Measurements from ENCODE around the gene CROCC.
"Not testable (repeated sequence)": the region's sequence is repeated elsewhere in the genome, so short reads cannot be mapped to it uniquely, and the experiment has no call there.

CROCC gene

GRCh38 chr1:16946185-16946584 lies 24.5 kb downstream of the CROCC start:
- not testable (repeated sequence) for DNase-seq

GRCh38 chr1:16946646-16947045 lies 24.9 kb downstream of the CROCC start:
- DNase-seq: no peak

GRCh38 chr1:16948282-16948891 lies 26.7 kb downstream of the CROCC start:
- DNase-seq: not testable (repeated sequence)

- DNase-seq: not testable (repeated sequence)
Measured at GRCh38 chr1:16949026-16949425, 27.3 kb downstream of the CROCC start.

DNA sequence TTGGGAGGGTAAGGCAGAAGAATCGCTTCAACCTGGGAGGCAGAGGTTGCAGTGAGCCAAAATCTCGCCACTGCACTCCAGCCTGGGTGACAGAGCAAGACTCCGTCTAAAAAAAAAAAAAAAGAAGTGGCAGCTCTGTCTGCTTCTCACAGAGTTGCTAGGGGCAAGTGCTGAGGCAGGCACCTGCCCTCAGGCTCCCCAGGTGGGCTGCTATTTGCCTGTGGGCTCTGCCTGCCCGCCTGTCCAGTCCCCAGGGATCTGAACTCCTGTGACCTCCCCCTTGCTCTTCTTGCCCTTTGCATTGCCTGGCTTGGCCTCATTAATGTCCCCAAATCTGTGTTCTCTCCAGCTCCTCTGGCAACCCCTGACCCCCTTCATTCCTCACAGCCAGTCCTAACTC lies 30.6 kb downstream of the CROCC start:
- not testable (repeated sequence) for DNase-seq

DNA sequence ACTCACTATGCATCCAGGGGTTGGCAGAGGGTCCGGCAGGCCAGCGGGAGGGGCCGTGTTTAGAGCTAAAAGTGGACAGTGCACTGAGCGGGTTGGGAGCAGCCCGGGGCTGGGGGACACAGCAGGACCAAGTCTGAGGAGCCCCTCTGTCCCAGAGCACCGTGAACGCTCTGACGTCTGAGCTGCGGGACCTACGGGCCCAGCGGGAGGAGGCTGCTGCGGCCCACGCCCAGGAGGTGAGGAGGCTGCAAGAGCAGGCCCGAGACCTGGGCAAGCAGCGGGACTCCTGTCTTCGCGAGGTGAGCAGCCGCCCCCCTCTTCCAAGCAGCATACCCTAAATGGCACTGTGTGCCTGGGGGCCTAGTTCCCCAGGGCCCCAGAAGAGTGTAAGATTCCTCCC lies 32.8 kb downstream of the CROCC start:
- no peak for DNase-seq

DNA sequence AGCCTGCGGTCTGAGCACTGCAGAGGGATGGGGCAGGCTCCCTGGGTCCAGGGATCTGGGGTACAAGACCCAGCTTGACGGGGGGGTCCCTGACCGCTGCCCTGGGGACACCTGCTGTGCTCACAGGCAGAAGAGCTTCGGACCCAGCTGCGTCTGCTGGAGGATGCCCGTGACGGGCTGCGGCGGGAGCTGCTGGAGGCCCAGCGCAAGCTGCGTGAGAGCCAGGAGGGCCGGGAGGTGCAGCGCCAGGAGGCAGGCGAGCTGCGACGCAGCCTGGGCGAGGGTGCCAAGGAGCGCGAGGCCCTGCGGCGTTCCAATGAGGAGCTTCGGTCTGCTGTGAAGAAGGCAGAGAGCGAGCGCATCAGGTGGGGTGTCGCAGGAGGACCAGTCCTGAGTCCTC lies 33.5 kb downstream of the CROCC start:
- DNase-seq: no peak

DNA sequence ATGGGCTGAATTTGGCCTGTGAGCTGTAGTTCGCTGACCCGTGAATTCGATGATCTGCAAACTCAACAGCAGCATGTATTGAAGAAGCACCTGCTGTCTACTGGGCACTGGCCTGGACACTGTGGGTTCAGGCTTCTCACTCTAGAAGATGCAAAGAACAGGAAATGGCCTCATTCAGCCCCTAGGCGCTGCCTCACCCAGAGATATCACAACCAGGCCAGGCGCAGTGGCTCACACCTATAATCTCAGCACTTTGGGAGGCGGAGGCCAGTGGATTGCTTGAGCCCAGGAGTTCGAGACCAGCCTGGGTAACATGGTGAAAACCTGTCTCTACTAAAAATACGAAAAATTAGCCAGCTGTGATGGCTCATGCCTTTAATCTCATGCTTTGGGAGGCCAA lies 35.0 kb downstream of the CROCC start:
- DNase-seq: no peak

DNA sequence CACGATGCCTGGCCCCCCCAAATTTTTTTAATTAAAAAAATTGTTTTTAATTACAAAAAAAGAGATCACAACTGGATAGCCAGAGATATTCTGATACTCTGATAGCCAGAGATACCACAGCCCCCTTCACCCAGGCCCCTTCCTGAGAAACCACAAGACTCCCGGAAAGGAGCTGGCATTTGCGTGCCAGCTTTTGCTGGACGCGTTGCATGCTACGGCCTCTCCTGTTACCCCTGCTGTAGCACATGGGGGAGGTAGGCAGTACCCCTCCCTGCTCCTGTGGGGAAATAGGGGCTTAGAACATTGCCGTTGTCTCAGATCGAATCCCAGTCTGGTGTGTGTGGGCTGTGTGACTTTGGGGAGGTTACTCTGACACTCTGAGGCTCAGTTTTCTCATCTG lies 36.0 kb downstream of the CROCC start:
- no peak for DNase-seq

DNA sequence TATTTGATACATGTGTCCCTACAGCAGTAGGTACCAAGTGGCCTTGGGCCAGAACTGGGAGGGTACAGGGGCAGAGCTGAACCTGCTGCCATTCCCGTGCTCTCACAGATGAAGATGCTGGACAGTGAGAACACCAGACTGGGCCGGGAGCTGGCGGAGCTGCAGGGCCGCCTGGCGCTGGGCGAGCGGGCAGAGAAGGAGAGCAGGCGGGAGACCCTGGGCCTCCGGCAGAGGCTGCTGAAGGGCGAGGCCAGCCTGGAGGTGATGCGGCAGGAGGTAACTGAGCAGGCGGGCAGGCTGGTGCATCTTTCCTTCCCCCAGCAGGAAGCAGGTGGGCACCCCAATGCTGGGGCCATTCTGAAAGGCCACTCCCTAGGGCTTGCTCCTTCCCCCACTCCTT lies 36.7 kb downstream of the CROCC start:
- DNase-seq: no peak

DNA sequence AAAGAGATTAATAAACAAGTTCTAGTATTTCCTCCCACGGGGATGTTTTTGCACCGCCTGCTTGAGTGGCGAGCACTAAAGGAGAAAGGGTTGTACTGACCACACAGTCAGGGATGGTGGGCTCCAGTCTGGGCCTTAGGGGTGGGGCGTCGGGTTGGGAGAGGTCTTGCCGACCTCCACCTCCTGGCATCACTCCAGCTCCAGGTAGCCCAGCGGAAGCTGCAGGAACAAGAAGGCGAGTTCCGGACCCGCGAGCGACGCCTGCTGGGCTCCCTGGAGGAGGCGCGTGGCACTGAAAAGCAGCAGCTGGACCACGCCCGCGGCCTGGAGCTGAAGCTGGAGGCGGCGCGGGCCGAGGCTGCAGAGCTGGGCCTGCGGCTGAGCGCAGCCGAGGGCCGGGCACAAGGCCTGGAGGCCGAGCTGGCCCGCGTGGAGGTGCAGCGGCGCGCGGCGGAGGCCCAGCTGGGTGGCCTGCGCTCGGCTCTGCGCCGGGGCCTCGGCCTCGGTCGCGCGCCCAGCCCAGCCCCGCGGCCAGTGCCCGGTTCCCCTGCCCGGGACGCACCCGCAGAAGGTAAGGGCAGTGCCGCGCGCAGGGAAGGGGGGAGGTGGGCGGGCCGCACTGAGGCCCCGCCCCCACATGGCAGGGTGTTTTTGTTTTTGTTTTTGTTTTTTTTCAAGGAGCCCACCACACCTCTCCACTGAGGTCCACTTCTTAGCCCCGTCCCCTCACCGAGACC lies 39.0 kb downstream of the CROCC start:
- peak; percentile 91 for DNase-seq

DNA sequence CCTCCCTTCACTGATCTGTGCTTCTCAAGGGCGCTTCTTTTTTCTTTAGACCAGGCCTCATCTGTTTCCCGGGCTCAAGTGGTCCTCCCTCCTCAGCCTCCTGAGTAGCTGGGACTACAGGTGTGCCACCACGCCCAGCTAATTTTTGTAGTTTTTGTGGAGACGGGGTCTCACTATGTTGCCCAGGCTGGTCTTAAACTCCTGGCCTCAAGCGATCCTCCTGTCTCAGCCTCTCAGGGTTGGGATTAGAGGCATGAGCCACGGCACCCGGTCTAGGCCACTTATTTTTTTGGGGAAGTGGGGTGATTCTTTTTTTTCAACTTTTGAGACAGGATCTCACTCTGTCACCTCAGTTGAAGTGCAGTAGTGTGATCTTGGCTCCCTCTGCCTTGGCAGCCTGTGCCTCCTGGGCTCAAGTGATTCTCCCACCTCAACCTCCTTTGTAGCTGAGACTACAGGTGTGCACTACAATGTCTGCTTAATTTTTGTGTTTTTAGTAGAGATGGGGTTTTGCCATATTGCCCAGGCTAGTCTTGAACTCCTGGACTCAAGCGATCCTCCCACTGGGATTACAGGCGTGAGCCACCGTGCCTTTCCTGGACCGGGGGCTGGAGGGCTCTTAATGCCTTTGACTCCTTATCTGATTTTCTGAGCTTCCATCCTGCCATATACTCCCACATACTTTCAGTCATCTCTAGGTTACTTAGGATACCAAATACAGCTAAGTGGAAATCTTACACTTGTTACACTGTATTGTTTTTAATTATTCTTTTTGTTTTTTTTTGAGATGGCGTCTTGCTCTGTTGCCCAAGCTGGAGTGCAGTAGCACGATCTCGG lies 39.8 kb downstream of the CROCC start:
- no peak for DNase-seq

DNA sequence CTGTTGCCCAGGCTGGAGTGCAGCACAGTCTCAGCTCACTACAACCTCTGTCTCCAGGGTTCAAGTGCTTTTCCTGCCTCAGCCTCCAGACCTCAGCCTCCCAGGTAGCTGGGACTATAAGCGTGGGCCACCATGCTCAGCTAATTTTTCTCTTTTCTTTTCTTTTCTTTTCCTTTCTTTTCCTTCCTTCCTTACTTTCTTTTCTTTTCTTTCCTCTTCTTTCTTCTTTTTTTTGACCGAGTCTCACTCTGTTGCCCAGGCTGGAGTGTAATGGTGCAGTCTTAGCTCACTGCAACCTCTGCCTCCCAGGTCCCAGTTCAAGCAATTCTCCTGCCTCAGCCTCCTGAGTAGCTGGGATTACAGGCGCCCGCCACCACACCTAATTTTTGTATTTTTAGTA lies 42.4 kb downstream of the CROCC start:
- not testable (repeated sequence) for DNase-seq

- no peak for DNase-seq
Measured at GRCh38 chr1:16965486-16966067, 43.8 kb downstream of the CROCC start.

- no peak for DNase-seq
Measured at GRCh38 chr1:16966282-16966681, 44.6 kb downstream of the CROCC start.

DNA sequence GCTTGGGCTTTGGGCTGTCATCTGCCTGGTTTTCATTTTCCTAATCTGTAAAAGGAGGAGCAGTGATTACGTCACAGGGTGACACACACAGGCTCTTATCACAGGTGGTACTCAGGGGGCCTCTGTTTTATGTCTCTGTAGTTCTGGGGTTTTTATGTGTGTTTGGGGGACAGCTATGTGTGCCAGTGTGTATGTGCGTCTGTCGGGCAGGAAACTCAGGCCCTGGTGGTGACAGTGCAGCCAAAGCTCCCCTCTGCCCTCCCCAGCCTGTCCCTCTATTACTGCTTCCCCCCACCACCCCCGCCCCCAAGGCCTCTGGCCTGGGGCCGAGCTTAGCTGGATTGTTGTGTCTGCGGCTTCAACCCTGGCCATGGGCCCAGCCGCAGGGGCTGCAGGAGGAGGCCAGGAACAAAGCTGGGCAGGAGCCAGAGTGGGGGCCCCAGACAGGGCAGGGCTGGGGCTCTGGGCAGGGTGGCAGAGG lies 45.4 kb downstream of the CROCC start:
- DNase-seq: no peak

DNA sequence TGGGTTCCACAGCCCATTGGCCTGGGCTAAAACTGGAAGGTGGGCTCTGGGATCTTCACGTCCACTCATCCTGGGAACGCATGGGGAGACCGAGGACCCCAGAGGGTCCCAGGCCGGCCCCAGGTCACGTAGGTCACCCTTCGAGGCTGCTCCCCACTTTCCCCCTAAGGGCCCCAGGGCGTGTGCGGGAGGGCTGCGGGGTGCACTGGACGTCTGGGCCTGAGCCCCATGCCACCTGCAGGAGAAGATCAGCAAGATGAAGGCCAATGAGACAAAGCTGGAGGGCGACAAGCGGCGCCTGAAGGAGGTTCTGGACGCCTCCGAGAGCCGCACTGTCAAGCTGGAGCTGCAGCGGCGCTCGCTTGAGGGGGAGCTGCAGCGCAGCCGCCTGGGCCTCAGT lies 46.2 kb downstream of the CROCC start:
- no peak for DNase-seq

- DNase-seq: no peak
Measured at GRCh38 chr1:16968372-16968771, 46.6 kb downstream of the CROCC start.

DNA sequence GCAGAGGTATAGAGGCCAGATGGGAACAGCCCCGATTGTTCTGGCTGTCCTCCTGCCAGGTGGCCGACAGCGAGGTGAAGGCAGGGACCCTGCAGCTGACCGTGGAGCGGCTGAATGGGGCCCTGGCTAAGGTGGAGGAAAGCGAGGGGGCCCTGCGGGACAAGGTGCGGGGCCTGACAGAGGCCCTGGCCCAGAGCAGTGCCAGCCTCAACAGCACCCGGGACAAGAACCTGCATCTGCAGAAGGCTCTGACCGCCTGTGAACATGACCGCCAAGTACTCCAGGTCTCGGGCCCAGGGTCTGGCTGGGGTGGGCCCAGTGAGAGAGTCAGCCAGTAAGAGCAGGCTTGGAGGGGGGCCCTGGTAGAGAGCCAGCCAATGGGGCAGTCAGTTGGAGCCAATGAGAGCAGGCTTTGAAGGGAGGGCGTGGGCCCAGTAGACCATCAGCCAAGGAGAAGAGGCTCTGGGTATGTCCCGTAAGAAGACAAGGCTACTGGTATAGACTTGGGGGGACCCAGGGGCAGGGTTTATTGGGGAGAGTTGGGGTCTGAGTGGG lies 47.4 kb downstream of the CROCC start:
- no peak for DNase-seq

DNA sequence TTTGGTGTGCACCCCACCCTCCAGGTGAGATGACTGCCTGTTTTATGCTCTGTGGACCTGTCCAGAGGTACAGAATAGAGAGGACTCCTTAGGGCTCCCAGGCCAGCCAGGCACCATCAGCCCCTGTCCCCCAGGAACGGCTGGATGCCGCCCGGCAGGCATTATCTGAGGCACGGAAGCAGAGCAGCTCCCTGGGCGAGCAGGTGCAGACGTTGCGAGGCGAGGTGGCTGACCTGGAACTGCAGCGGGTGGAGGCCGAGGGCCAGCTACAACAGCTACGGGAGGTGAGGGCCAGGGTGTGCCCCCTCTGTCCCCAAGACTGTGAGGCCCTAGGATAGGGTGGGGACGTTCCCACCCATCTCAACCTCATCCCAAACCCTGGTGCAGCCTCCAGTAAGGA lies 47.9 kb downstream of the CROCC start:
- no peak for DNase-seq

DNA sequence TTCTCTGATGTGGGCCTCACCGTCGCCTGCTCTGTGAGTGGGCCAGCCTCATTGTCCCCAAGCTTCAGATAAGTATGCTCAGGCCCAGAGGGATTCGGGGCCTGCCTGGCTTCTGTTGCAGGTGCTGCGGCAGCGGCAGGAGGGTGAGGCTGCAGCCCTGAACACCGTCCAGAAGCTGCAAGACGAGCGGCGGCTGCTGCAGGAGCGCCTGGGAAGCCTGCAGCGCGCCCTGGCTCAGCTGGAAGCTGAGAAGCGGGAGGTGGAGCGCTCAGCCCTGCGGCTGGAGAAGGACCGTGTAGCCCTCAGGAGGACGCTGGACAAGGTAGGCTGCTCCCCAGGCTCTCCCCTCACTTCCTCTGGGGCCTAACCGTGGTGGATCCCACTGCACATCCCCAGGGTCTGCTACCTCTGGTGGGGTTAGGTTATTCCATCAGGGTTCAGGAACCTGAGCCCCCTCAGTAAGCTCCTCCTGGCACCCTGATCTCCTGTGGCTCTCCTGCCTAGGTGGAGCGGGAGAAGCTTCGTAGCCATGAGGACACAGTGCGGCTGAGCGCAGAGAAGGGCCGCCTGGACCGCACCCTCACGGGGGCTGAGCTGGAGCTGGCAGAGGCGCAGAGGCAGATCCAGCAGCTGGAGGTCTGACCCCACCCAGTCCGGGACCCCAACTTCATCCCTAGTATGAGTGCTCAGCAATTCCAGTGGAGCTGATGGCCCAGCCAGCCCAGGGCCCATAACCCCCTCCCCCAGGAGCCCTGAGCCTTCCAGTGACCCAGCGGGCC lies 48.6 kb downstream of the CROCC start:
- no peak for DNase-seq

Data from activated CD4-positive, alpha-beta T cell treated with anti-CD3 and anti-CD28 coated beads for 48 hours (primary cell).